Stimulated activated memory B cell treated with anti-CD40 and anti-IgM and Interleukin-4, amounts not matched to agents 10 μg/mL and 1 μg/mL and 100 μg/mL, for 72 hours (primary cell): ENCODE measurements around the gene TPM4.
"Not testable (repeated sequence)": the region's sequence is repeated elsewhere in the genome, so short reads cannot be mapped to it uniquely, and the experiment has no call there.

ENCODE experiments used
- ATAC-seq: fragments of 150-1000 bp; cut with Tn5 transposase; 2 replicates; pipeline ENCODE4 v1.10.0; 2021
- H3K27ac Mint-ChIP-seq: one replicate; pipeline ENCODE4 v1.8.0; 2022; ENCODE audit warnings: mild to moderate bottlenecking, mixed read lengths
- H3K27me3 Mint-ChIP-seq: one replicate; pipeline ENCODE4 v1.8.0; 2022; ENCODE audit warnings: mixed read lengths
- H3K36me3 Mint-ChIP-seq: one replicate; pipeline ENCODE4 v1.8.0; 2022; ENCODE audit warnings: mixed read lengths
- H3K4me1 Mint-ChIP-seq: one replicate; pipeline ENCODE4 v1.8.0; 2022; ENCODE audit warnings: mixed read lengths
- H3K4me3 Mint-ChIP-seq: one replicate; pipeline ENCODE4 v1.8.0; 2022; ENCODE audit warnings: mild to moderate bottlenecking, moderate library complexity, mixed read lengths
- H3K9me3 Mint-ChIP-seq: one replicate; pipeline ENCODE4 v1.8.0; 2022; ENCODE audit warnings: mixed read lengths

TPM4 gene

GRCh38 chr19:16095071-16095571, 18.8 kb downstream of the TPM4 start:
- peak; percentile 45 for ATAC-seq
- no peaks in the 10 kb centered on the region for H3K9me3 Mint-ChIP-seq
- no peak overlapping the region for H3K4me3 Mint-ChIP-seq
- peaks cover 69% of the 10 kb centered on the region for H3K36me3 Mint-ChIP-seq
- H3K27me3 Mint-ChIP-seq = no peaks in the 10 kb centered on the region
- peaks cover 25% of the 10 kb centered on the region for H3K4me1 Mint-ChIP-seq
- H3K27ac Mint-ChIP-seq = peak overlapping the region; percentile 20

- no peaks in the 10 kb centered on the region for H3K27me3 Mint-ChIP-seq
- peaks cover 25% of the 10 kb centered on the region for H3K4me1 Mint-ChIP-seq
- no peak overlapping the region for H3K4me3 Mint-ChIP-seq
- H3K9me3 Mint-ChIP-seq = no peaks in the 10 kb centered on the region
- H3K36me3 Mint-ChIP-seq = peaks cover 74% of the 10 kb centered on the region
- H3K27ac Mint-ChIP-seq = peak overlapping the region; percentile 37
- ATAC-seq = no peak
Observed at GRCh38 chr19:16096280-16096855, 20.1 kb downstream of the TPM4 start.

GRCh38 chr19:16098416-16098768, 22.1 kb downstream of the TPM4 start:
- ATAC-seq = no peak
- Mint-ChIP-seq H3K27ac (no peak overlapping the region), H3K9me3 (no peaks in the 10 kb centered on the region), H3K27me3 (no peaks in the 10 kb centered on the region), H3K36me3 (peaks cover 77% of the 10 kb centered on the region), H3K4me3 (no peak overlapping the region), H3K4me1 (peaks cover 26% of the 10 kb centered on the region)

GRCh38 chr19:16098821-16099220, 22.5 kb downstream of the TPM4 start:
- Mint-ChIP-seq H3K36me3 (peaks cover 76% of the 10 kb centered on the region), H3K27me3 (no peaks in the 10 kb centered on the region), H3K9me3 (no peaks in the 10 kb centered on the region), H3K4me1 (peaks cover 26% of the 10 kb centered on the region), H3K4me3 (no peak overlapping the region), H3K27ac (no peak overlapping the region)
- ATAC-seq = no peak

- ATAC-seq, H3K4me3 Mint-ChIP-seq, H3K9me3 Mint-ChIP-seq, H3K27me3 Mint-ChIP-seq: not testable (repeated sequence)
- peaks cover 75% of the 10 kb centered on the region for H3K36me3 Mint-ChIP-seq
- H3K27ac Mint-ChIP-seq = peak overlapping the region; percentile 37
- H3K4me1 Mint-ChIP-seq = peaks cover 31% of the 10 kb centered on the region
Observed at GRCh38 chr19:16099314-16099965, 23.1 kb downstream of the TPM4 start.

GRCh38 chr19:16100524-16100923, 24.2 kb downstream of the TPM4 start:
- Mint-ChIP-seq H3K27me3 (no peaks in the 10 kb centered on the region), H3K4me1 (peaks cover 35% of the 10 kb centered on the region), H3K36me3 (peaks cover 66% of the 10 kb centered on the region), H3K27ac (no peak overlapping the region), H3K4me3 (no peak overlapping the region), H3K9me3 (no peaks in the 10 kb centered on the region)
- ATAC-seq = no peak

GRCh38 chr19:16104722-16105121, 28.4 kb downstream of the TPM4 start:
- no peaks in the 10 kb centered on the region for H3K27me3 Mint-ChIP-seq
- peaks cover 36% of the 10 kb centered on the region for H3K36me3 Mint-ChIP-seq
- no peaks in the 10 kb centered on the region for H3K9me3 Mint-ChIP-seq
- peak overlapping the region; percentile 15 for H3K4me3 Mint-ChIP-seq
- peak; percentile 63 for ATAC-seq
- peak overlapping the region; percentile 86 for H3K27ac Mint-ChIP-seq
- peaks cover 26% of the 10 kb centered on the region for H3K4me1 Mint-ChIP-seq

GRCh38 chr19:16106121-16106520, 29.8 kb downstream of the TPM4 start:
- peaks cover 26% of the 10 kb centered on the region for H3K4me1 Mint-ChIP-seq
- H3K36me3 Mint-ChIP-seq = peaks cover 25% of the 10 kb centered on the region
- ATAC-seq = peak; percentile 44
- H3K9me3 Mint-ChIP-seq = no peaks in the 10 kb centered on the region
- H3K27ac Mint-ChIP-seq = peak overlapping the region; percentile 30
- H3K27me3 Mint-ChIP-seq = no peaks in the 10 kb centered on the region
- no peak overlapping the region for H3K4me3 Mint-ChIP-seq

GRCh38 chr19:16111160-16111908, 35.0 kb downstream of the TPM4 start, which contains the start of gene RAB8A:
RAB8A (plus strand) TSS chr19:16111889; CDS start chr19:16111902, 13 bp downstream.
- peaks cover 24% of the 10 kb centered on the region for H3K36me3 Mint-ChIP-seq
- H3K4me3 Mint-ChIP-seq = peak within 1 kb of the TSS; percentile 98
- H3K4me1 Mint-ChIP-seq = peaks cover 40% of the 10 kb centered on the region
- ATAC-seq = peak; percentile 97
- H3K27ac Mint-ChIP-seq = peak within 1 kb of the TSS; percentile 95
- H3K27me3 Mint-ChIP-seq = no peaks in the 10 kb centered on the region
- no peaks in the 10 kb centered on the region for H3K9me3 Mint-ChIP-seq

GRCh38 chr19:16111909-16112752, 35.8 kb downstream of the TPM4 start:
- H3K36me3 Mint-ChIP-seq = peaks cover 28% of the 10 kb centered on the region
- peak; percentile 0 for ATAC-seq
- peaks cover 48% of the 10 kb centered on the region for H3K4me1 Mint-ChIP-seq
- H3K4me3 Mint-ChIP-seq = peak overlapping the region; percentile 98
- no peaks in the 10 kb centered on the region for H3K27me3 Mint-ChIP-seq
- peak overlapping the region; percentile 95 for H3K27ac Mint-ChIP-seq
- no peaks in the 10 kb centered on the region for H3K9me3 Mint-ChIP-seq

GRCh38 chr19:16112778-16113177, 36.5 kb downstream of the TPM4 start:
- Mint-ChIP-seq H3K4me3 (peak overlapping the region; percentile 98), H3K9me3 (no peaks in the 10 kb centered on the region), H3K27ac (peak overlapping the region; percentile 95), H3K27me3 (no peaks in the 10 kb centered on the region), H3K4me1 (peaks cover 55% of the 10 kb centered on the region), H3K36me3 (peaks cover 34% of the 10 kb centered on the region)
- no peak for ATAC-seq

GRCh38 chr19:16113727-16114126, 37.4 kb downstream of the TPM4 start:
- peaks cover 64% of the 10 kb centered on the region for H3K4me1 Mint-ChIP-seq

GRCh38 chr19:16115301-16116039, 39.2 kb downstream of the TPM4 start:
- H3K27ac Mint-ChIP-seq = peak overlapping the region; percentile 100
- H3K9me3 Mint-ChIP-seq = no peaks in the 10 kb centered on the region
- peaks cover 78% of the 10 kb centered on the region for H3K4me1 Mint-ChIP-seq
- no peaks in the 10 kb centered on the region for H3K27me3 Mint-ChIP-seq
- no peak for ATAC-seq
- H3K36me3 Mint-ChIP-seq = peaks cover 58% of the 10 kb centered on the region
- peak overlapping the region; percentile 61 for H3K4me3 Mint-ChIP-seq

More at GRCh38 chr19:16113727-16114126, 37.4 kb downstream of the TPM4 start:
- Mint-ChIP-seq H3K4me3 (peak overlapping the region; percentile 70), H3K27me3 (no peaks in the 10 kb centered on the region), H3K9me3 (no peaks in the 10 kb centered on the region), H3K27ac (peak overlapping the region; percentile 100), H3K36me3 (peaks cover 41% of the 10 kb centered on the region)
- no peak for ATAC-seq

GRCh38 chr19:16116067-16116466, 39.8 kb downstream of the TPM4 start:
- H3K4me3 Mint-ChIP-seq = peak overlapping the region; percentile 61
- H3K27ac Mint-ChIP-seq = peak overlapping the region; percentile 100
- H3K4me1 Mint-ChIP-seq = peaks cover 78% of the 10 kb centered on the region
- ATAC-seq = no peak
- H3K36me3 Mint-ChIP-seq = peaks cover 60% of the 10 kb centered on the region
- no peaks in the 10 kb centered on the region for H3K9me3 Mint-ChIP-seq
- H3K27me3 Mint-ChIP-seq = no peaks in the 10 kb centered on the region
